NCI-H2227 (cell line): ENCODE data around the gene MRFAP1L1.

Experiments
- DNase-seq: peaks from one replicate; lab custom pipeline; 2025; ENCODE audit not compliant: unreplicated experiment; lab: John Stamatoyannopoulos, UW

MRFAP1L1 gene

DNA sequence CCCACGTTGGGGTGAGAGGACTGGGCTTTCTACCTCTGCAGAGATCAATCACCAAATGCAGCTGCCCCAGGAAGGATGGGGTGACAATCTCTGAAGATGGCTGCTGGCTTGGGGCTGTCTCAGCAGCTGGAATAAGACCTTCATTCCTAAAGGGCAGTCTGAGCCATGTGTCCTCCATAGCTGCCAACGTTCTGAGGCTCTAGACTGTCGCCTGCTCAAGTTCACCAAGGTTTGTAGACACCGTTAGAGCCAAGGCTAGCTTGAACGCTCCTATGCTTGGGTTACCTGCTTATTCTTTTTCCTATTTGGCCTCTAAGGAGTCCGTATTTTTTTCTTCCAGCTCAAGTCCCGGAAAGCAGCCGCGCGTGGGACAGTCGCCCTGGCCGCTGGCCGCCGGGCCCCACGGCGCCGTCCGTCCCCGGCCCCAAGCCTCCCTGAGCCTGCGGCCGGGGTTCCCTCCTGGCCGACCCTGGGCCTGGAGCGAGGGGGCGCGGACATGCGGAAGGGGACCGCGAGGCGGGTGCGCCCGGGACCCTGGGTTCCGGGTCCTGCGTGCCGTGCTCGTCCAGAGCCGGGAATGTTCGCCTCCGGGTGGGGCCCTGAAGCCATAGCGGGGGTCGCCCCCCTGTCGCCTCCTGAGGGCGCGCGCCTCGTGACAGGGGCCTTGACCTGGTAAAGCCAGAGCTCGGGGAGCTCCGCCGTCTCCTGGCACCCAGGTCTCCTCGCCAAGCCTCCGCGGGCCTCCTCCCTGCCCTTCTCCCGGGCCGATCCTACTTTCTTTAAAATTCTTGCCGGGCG is 45.9 kb downstream of the MRFAP1L1 start:
- DNase-seq = no peak

DNA sequence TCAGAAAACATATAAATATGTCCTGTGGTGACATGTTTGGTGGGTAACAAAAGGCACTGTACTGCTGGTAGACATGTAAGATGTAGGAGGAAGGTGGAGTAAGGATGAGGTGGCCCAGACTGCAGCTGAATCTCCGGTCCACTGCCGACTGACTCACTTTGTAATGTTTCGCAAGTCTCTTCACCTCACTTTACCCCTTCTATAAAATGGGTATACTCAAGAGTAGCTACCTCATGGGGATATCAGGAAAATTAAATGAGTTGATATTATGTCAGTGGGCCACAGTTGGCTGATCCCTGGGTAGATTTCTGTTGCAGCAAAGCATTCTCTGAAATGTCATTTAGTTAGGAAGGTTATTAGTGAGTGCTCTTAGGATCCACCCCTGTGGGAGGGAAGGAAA is 47.1 kb downstream of the MRFAP1L1 start:
- no peak for DNase-seq

DNA sequence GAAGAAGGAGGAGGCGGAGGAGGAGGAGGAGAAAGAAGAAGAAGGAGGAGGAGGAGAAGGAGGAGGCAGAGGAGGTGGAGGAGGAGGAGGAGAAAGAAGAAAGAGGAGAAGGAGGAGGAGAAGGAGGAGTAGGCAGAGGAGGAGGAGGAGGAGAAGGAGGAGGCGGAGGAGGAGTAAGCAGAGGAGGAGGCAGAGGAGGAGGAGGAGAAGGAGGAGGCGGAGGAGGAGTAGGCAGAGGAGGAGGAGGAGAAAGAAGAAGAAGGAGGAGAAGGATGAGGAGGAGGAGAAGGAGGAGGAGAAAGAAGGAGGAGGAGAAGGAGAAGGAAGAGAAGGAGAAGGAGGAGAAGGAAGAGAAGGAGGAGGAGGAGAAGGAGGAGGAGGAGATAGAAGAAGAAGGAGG is 49.2 kb downstream of the MRFAP1L1 start:
- no peak for DNase-seq

DNA sequence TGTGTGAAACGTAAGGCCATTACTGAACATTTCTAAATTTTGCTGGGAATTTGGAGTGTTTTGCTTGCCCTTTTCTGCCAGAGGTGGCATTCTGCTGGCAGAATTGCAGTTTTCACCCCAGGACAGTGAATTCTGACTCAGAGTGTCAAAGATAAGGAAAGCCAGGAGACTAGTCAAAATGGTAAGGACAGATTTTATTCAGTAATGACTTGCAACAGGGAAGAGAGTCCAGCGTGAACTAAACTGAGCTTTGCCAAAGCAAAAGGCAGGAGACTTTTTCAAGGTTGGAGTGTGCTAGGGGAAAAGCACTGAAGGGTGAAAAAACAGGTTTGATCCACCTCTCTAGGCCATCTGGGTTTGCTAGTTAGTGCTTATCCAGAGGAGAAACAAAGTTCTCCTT is 49.8 kb downstream of the MRFAP1L1 start:
- DNase-seq = no peak

DNA sequence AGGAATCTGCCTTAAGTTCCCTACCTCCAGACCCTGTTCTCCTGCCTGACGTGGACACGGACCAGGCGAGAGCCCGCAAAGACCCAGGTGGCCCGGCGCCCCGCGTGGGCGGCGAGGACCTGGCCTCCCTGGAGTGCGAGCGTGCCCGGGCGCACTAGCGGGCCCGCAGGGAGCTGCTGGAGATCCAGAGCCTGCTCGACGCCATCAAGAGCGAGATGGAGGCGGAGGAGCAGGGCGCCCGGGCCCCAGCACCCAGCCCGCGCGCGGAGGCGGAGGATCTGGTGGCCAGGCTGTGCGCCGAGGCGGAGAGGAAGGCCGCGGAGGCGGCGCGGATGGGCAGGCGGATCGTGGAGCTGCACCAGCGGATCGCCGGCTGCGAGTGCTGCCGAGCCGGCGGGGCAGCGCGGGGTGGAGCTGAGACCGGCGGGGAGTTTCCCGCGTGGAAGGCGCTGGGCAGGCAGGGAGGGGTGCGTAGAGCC is 51.0 kb downstream of the MRFAP1L1 start:
- no peak for DNase-seq

DNA sequence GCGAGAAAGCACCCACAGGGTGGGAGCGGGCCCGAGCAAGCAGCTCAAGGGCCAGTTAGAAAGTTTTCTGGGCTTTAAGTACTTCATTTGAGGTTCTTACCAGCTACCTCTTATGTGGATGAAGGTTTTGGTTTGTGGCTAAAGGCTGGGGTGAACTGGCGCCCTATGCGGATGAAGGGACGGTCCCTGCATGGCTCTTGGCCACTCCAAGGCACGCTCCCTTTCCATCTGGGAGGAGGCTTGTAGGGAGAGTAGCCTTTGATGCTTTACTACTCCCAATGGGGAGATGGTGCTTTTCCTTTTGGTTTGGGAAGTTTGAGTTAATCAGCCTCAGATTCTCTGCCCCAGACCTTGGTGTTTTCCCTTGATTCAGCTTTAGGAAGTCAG is 51.5 kb downstream of the MRFAP1L1 start:
- DNase-seq = no peak
